B cell (primary cell): ENCODE data around the gene IDNK.

ENCODE experiments used
- CTCF ChIP-seq: fragments of 200-600 bp; IDR thresholded peaks from one replicate; pipeline ENCODE4 v1.8.0; 2022; ENCODE audit warnings: antibody characterized with exemption, mild to moderate bottlenecking
- EZH2 ChIP-seq: IDR thresholded peaks from 2 replicates; pipeline ENCODE4 v1.6.1; 2012; ENCODE audit warnings: borderline replicate concordance, low read depth, mild to moderate bottlenecking, moderate library complexity, low read length; ENCODE audit not compliant: insufficient read depth, poor library complexity, severe bottlenecking

GRCh38 chr9:83588256-83588655 lies 34.7 kb upstream of the IDNK start:
- no peak for TF ChIP-seq EZH2
- no peak for TF ChIP-seq CTCF
